ENCODE results near the gene ICE1.
"Not testable (repeated sequence)": the region's sequence is repeated elsewhere in the genome, so short reads cannot be mapped to it uniquely, and the experiment has no call there.

Gene ICE1

GRCh38 chr5:5483350-5483749, 60.9 kb downstream of the ICE1 start:
- H3K27ac Mint-ChIP-seq, result no peak overlapping the region
- H3K4me1 Mint-ChIP-seq (ENCODE audit: low read depth), result peaks cover 25% of the 10 kb centered on the region
- peaks cover 1% of the 10 kb centered on the region for H3K9me3 Mint-ChIP-seq
- no peaks in the 10 kb centered on the region for H3K27me3 Mint-ChIP-seq
- H3K36me3 Mint-ChIP-seq (ENCODE audit: low read depth), result peaks cover 49% of the 10 kb centered on the region
- no peak overlapping the region for H3K4me3 Mint-ChIP-seq

DNA sequence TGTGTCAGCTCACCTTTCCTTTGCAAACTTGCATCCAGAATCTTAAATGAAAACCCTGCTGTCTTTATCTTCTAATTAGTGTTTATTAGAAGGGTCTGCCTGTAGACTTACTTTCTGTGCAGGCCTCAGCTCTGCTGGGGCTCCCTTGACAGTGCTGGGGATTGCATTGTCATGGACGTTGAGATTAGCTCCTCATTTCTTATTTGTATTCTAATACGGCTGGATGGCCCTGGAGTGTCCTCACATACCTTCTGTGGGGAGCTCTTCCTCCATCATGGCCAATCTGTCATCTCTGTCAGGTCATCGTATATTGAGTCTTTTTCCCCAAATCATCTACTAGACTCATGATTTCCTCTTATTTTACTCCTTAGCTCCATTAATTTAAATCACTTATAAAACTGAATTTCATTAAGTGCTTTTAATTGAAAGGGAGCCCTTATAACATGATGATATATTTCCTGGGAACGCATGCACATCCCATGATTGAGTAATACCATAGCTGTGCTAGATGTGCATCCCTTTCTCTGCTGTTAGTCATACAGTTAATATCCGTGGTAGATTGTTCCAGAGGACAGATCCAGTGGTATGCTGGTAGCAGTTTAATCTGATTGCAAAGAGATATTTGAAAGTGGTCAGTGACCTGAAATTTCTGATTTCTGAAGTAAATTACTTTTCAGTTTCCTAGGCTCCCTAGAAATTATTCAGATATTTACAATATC, 61.6 kb downstream of the ICE1 start:
- peaks cover 23% of the 10 kb centered on the region for H3K4me1 Mint-ChIP-seq (ENCODE audit: low read depth)
- no peaks in the 10 kb centered on the region for H3K27me3 Mint-ChIP-seq
- H3K36me3 Mint-ChIP-seq (ENCODE audit: low read depth), result peaks cover 48% of the 10 kb centered on the region
- no peak overlapping the region for H3K27ac Mint-ChIP-seq
- H3K4me3 Mint-ChIP-seq, result no peak overlapping the region
- H3K9me3 Mint-ChIP-seq, result no peaks in the 10 kb centered on the region

DNA sequence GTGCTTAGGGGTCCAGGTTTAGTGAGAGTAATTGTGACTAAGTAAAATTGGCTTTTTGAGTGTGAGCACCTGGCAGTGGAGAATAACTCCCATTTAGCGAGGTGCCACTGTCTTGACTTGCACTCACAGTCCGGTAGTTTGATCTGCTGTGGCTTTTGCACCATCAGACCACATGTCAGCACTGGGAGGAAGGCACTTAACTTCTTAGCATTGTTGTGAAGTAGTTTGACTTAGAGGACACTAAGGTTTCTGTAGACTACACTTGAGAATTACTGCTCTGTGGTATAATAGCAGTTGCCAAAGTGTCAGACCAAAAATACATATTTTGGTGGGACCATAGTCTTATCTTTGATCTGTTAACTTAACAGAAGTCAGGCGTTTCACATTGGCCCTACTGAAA, 63.6 kb downstream of the ICE1 start:
- Mint-ChIP-seq H3K4me1 (ENCODE audit: low read depth) (peaks cover 6% of the 10 kb centered on the region), H3K27ac (no peak overlapping the region), H3K4me3 (no peak overlapping the region), H3K9me3 (no peaks in the 10 kb centered on the region), H3K36me3 (ENCODE audit: low read depth) (peaks cover 50% of the 10 kb centered on the region), H3K27me3 (no peaks in the 10 kb centered on the region)

GRCh38 chr5:5487585-5488360, 65.3 kb downstream of the ICE1 start:
- H3K9me3 Mint-ChIP-seq, result no peaks in the 10 kb centered on the region

DNA sequence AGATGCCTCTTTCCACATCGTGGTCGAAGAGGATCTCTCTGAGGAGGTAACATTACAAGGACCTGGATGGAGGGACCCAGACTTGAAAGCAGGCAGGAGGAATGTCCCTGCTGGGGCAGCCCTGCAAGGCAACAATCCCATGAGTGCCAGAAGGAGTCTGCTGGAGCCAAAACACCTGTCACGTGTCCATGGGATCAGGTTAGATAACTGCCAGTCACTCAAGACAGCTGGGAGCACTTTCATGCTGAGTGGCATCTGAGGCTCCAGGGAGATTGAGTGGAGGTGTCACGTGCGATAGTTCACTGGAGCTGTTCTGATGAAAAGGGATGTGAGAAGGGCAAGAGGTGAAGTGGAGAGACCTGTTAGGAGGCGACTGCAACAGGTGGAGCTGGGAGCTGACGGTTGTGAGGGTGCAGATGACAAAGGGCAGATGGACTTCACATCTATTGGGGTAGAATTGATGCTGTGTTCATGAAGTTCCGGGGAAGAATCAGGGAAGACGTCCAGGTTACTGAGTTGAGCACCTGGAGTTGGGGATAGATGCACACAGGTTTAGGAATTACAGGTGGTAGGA, 68.4 kb downstream of the ICE1 start:
- H3K27ac Mint-ChIP-seq, result no peak overlapping the region
- H3K9me3 Mint-ChIP-seq, result no peaks in the 10 kb centered on the region
- H3K4me3 Mint-ChIP-seq, result no peak overlapping the region
- peaks cover 30% of the 10 kb centered on the region for H3K36me3 Mint-ChIP-seq (ENCODE audit: low read depth)
- H3K27me3 Mint-ChIP-seq, result peaks cover 2% of the 10 kb centered on the region
- H3K4me1 Mint-ChIP-seq (ENCODE audit: low read depth), result peaks cover 22% of the 10 kb centered on the region

More at GRCh38 chr5:5487585-5488360, 65.3 kb downstream of the ICE1 start:
- peaks cover 9% of the 10 kb centered on the region for H3K4me1 Mint-ChIP-seq (ENCODE audit: low read depth)
- H3K4me3 Mint-ChIP-seq, result no peak overlapping the region
- peak overlapping the region; percentile 81 for H3K27ac Mint-ChIP-seq
- no peaks in the 10 kb centered on the region for H3K27me3 Mint-ChIP-seq
- peaks cover 41% of the 10 kb centered on the region for H3K36me3 Mint-ChIP-seq (ENCODE audit: low read depth)

DNA sequence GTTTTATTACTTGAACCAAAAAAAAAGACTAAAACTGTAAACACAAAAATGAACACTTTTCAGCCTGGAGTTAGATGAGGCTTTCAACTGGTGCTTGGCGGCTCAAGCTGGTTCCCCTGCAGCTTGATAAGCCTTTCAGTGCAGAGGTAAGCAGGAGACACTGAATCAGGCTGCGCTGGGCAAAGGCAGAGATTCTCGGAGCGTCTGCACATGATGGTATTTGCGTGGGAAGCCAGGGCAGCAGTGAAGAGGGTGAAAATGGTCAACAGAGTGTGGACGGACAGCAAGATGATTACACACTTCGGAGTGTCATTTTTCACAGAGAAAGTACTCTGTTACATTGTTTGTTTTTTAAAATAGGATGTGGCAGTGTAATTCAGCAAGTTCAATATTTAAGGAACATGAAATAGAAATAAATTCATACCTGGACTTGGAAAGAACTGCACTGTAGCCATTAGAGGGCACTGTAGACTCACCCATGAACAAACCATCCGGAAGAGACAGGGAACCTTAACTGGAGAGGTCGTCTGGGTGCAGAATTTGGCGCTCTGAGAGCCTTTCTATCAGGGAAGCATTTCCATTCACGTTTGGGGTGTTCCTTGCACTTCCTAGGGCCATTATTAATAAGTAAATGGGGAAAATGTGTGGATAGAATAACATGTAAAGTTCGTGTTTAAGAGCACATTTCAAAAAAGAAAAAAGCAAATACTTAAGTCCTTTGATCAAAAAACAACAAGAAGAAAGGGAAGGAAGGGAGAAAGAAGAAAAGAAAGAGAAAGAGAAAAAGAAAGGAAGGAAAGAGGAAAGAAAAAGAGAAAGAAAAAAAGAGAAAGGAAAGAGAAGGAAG, 69.8 kb downstream of the ICE1 start:
- Mint-ChIP-seq H3K27me3 (peaks cover 16% of the 10 kb centered on the region), H3K4me3 (peak overlapping the region; percentile 8), H3K9me3 (no peaks in the 10 kb centered on the region), H3K4me1 (ENCODE audit: low read depth) (peaks cover 22% of the 10 kb centered on the region), H3K36me3 (ENCODE audit: low read depth) (peaks cover 25% of the 10 kb centered on the region), H3K27ac (peak overlapping the region; percentile 77)

DNA sequence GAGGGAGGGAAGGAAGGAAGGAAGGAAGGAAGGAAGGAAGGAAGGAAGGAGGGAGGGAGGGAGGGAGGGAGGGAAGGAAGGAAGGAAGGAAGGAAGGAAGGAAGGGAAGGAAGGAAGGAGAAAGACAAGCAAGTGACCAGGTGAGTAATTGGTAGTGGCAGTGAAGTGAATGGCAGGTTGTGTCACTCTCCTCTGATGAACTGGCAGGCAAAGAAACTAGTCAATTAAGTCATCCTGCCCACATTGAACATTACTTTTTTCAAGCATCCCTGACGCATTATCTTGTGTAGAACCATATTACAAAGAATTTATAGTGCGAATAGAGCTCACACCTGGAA, 70.4 kb downstream of the ICE1 start:
- H3K4me1 Mint-ChIP-seq (ENCODE audit: low read depth), result peaks cover 22% of the 10 kb centered on the region
- H3K36me3 Mint-ChIP-seq (ENCODE audit: low read depth), result peaks cover 23% of the 10 kb centered on the region
- peak overlapping the region; percentile 77 for H3K27ac Mint-ChIP-seq
- not testable (repeated sequence) for H3K4me3 Mint-ChIP-seq, H3K9me3 Mint-ChIP-seq
- H3K27me3 Mint-ChIP-seq, result peaks cover 18% of the 10 kb centered on the region

DNA sequence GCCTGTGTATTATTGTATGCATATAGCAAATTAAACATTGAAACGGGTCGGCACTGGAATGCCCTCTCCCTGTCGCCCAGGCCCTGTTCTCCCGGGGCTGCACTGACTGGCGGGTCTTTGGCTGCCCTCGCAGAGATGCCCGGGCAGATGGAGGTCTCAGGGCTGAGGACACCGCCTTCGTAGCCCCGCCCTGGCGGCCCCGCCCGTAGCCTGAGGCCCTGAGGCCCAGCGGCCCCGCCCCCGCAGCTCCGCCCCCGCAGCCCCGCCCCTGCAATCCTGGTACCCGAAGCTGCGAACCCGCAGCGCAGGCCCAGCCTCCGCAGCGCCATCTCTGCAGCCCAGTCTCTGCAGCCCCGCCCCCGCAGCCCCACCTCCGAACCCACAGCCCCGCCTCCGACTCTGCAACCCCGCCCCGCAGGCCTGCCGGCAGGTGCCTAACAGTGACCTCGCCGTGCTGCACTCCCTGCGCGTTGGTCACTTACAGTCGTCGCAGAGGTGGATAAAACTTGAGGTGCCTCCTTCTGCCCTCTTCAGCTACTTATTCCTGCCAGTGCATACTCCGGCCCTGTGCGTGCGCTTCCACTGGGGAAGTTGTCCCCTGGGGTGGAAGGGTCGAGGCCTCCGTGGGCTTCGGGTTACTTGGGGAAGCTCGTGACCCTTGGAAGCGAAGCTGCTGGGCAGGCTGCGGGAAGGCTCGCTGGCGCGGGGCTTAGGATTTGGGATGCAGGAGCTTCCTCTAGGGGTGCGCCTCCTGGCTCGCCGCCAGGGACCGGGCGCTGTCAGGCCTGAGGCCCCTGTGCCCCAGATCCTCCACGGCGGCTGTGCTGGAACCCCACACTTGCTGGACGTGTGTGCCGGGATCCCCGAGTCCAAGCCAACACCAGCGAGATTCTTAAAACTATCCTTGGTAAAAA, 72.3 kb downstream of the ICE1 start:
- H3K9me3 Mint-ChIP-seq, result no peaks in the 10 kb centered on the region
- H3K36me3 Mint-ChIP-seq (ENCODE audit: low read depth), result peaks cover 7% of the 10 kb centered on the region
- no peak overlapping the region for H3K27ac Mint-ChIP-seq
- peaks cover 23% of the 10 kb centered on the region for H3K27me3 Mint-ChIP-seq
- H3K4me3 Mint-ChIP-seq, result no peak overlapping the region
- peaks cover 22% of the 10 kb centered on the region for H3K4me1 Mint-ChIP-seq (ENCODE audit: low read depth)

DNA sequence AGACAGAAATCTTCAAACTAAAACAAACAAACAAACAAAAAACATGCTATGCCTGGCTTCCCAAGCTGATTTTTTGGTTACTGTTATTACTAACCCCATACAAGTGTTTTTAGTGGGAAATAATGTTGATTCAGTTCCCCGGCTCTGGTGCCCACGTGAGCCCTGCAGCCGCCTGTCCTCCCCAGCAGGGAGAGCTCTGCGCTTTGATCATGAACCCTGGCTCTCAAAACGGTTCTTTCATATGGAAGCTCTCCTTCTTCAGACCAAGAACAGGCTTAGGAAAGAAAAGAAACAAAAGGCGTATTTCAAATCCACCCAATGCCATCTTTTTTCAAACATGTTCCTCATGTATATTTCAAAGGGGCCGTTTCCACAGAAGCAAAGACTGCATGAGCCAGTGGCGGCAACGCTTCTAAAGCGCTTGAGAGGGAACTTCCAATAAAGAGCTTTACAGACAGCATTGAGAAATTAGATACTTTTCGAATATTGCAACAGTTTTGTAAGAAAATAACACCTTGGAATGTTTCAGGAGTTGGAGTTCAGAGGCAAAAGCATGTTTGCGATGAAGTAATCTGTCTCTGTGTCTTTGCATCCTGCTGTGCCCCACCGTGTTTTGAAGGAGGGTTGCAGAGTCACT, 74.8 kb downstream of the ICE1 start:
- H3K9me3 Mint-ChIP-seq, result no peaks in the 10 kb centered on the region
- H3K4me3 Mint-ChIP-seq, result no peak overlapping the region
- H3K27me3 Mint-ChIP-seq, result peaks cover 24% of the 10 kb centered on the region
- H3K27ac Mint-ChIP-seq, result no peak overlapping the region
- H3K36me3 Mint-ChIP-seq (ENCODE audit: low read depth), result no peaks in the 10 kb centered on the region
- H3K4me1 Mint-ChIP-seq (ENCODE audit: low read depth), result peaks cover 19% of the 10 kb centered on the region

- H3K4me3 Mint-ChIP-seq, result no peak overlapping the region
- no peak overlapping the region for H3K27ac Mint-ChIP-seq
- H3K27me3 Mint-ChIP-seq, result peaks cover 40% of the 10 kb centered on the region
- no peaks in the 10 kb centered on the region for H3K36me3 Mint-ChIP-seq (ENCODE audit: low read depth)
- peaks cover under 1% of the 10 kb centered on the region for H3K4me1 Mint-ChIP-seq (ENCODE audit: low read depth)
- H3K9me3 Mint-ChIP-seq, result peaks cover 8% of the 10 kb centered on the region
Measured at GRCh38 chr5:5499442-5499841, 77.0 kb downstream of the ICE1 start.

DNA sequence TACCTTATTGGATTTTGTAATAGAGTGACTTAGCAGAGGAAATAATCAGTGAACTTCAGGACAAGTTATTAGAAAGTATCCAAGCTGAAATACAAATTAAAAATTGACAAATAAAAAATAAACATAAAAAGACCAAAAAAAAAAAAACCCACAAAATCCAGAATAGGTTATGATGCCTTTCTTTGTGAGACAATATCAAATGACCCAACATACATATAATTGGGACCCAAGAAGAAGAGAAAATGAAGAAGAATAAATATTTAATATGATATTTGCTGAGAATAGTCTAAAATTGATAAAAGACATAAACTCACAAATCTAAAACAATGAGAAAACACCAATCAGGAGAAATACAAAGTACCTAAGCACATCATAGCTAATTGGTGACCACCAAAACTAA, 81.8 kb downstream of the ICE1 start:
- Mint-ChIP-seq H3K9me3 (peaks cover 13% of the 10 kb centered on the region), H3K4me3 (no peak overlapping the region), H3K27me3 (peaks cover 39% of the 10 kb centered on the region), H3K4me1 (ENCODE audit: low read depth) (no peaks in the 10 kb centered on the region), H3K36me3 (ENCODE audit: low read depth) (peaks cover 4% of the 10 kb centered on the region), H3K27ac (no peak overlapping the region)

DNA sequence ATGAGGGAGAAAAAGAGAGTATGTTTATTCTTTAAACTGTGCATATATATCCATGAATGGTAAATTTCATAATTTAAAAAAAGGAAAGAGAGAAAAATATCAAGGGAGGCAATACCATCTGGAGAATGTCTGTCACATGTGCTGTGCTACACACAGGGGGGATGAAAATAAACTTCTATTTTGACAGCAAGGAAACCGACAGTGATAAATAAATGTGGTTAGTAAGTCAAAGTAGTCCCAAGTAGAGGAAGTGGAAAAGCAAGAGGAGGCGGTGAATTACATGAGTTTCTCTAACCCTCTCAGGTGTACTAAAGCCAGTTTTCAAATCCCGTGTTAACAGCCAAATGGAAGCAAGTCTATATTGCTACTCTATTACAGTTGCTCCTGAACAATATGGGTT, 83.3 kb downstream of the ICE1 start:
- peaks cover 4% of the 10 kb centered on the region for H3K36me3 Mint-ChIP-seq (ENCODE audit: low read depth)
- no peaks in the 10 kb centered on the region for H3K4me1 Mint-ChIP-seq (ENCODE audit: low read depth)
- H3K27me3 Mint-ChIP-seq, result peaks cover 49% of the 10 kb centered on the region
- no peak overlapping the region for H3K4me3 Mint-ChIP-seq
- H3K27ac Mint-ChIP-seq, result no peak overlapping the region
- H3K9me3 Mint-ChIP-seq, result peaks cover 13% of the 10 kb centered on the region

DNA sequence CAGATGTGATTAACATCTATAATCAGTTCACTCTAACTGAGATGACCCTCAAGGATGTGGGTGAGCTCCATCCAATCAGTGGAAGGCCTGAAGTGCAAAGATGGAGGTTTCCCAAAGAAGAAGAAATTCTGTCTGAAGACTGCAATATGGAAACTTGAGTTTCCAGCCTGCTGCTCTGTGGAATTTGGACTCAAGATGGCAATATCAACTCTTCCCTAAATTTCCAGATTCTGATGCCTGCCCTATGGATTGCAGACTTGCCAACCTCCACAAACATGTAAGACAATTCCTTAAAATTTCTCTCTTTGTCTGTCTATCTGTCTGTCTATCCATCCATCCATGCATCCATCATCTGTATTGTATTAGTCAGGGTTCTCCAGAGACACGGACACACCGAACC, 85.9 kb downstream of the ICE1 start:
- no peak overlapping the region for H3K27ac Mint-ChIP-seq
- H3K36me3 Mint-ChIP-seq (ENCODE audit: low read depth), result peaks cover 4% of the 10 kb centered on the region
- H3K4me1 Mint-ChIP-seq (ENCODE audit: low read depth), result no peaks in the 10 kb centered on the region
- no peak overlapping the region for H3K4me3 Mint-ChIP-seq
- peaks cover 38% of the 10 kb centered on the region for H3K27me3 Mint-ChIP-seq
- peaks cover 10% of the 10 kb centered on the region for H3K9me3 Mint-ChIP-seq

Data from stimulated activated naive CD8-positive, alpha-beta T cell treated with anti-CD3 and anti-CD28 coated beads, Interleukin-15, Interleukin-2, amounts not matched to agents 100 ng/mL and 50 ng/mL, for 24 hours (primary cell).